Stimulated activated CD8-positive, alpha-beta memory T cell treated with anti-CD3 and anti-CD28 coated beads, Interleukin-4, amount 100 ng/mL, for 4 hours (primary cell): ENCODE measurements around the gene B4GAT1.

ENCODE experiments used
- DNase-seq, 2 donors: peaks; one replicate each; pipeline ENCODE4 v3.0.0-alpha.2; 2020; ENCODE audit warnings: low read depth in 2 of 2, low spot score in 1 of 2

Gene B4GAT1

DNA sequence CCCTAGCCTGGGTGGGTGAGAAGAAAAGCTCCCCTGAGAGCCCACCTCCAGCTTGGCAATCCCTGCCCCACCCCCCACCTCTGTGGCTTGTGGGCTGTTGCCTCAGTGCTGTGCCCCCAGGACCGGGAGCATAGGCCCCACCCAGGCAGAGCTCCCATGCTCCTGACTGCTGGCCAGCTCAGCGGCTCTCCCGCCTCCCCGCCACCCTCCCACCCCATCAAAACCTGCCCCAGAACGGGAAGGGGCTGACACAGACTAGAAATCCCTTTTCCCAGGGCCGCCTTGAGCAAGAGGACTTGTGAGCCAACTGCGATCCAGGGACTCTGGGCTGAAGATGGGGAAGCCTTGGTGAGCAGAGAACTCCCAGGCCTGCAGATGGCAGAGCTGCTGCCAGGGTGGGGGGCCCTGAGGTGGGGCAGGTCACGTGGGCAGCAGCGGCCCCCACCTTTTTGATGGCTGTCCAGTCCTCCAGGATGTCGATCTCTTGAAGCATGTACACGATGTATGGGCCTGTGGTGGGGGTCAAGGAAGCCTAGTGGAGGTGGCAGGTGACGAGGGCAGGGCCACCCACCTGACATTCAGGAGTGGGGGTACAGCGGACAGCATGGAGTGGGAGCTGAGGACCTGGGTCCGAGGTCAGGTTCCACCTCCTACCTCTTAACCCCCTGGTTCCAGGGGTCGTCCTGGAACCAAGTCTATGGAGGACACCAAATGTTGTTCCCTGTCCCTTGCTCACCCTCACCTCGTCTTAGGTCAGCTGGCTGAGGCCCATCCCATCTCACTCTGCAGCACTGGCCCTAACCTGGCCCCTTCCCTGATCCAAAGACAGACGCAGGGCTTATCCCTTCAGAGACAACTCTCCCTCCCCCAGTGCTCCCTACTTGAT, 8.9 kb downstream of the B4GAT1 start:
- no peak for DNase-seq

DNA sequence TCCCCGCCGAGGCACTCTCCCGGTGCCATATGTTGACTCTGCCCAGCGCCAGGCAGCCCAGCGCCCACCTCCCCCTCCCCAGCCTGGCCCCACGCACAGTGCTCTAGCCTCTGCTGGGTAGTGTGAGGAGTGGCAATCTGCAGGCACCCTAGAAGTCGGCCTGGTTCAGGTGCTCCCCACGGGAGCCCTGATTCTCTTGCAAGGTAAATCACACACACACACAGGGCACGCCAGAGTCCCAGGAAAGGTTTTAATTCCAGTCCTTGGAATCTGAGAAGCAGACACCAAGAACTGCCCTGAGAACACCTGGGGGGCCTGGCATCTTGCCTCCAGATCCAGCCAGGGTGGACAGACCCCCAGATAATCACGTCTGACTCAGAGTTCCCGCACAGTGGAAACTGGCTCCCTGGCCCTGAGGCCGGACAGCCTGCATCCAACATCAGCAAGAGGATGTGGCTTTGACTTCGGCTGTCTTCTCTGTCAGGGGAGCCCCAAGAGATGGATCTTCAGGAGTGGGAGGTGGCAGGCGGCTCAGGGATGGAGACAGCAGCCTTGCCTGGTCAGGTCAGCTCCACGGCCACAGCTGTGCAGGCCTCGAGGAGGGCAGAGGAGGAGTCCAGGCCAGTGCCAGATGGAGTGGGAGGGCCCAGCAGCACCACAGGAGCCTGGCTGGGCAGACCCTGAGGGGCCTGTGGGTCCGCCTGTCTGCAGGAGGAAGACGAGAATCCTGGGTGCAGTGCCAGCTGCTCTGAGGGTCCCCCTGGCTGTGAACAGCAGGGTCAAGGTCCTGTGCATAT, 10.1 kb downstream of the B4GAT1 start:
- no peak for DNase-seq

DNA sequence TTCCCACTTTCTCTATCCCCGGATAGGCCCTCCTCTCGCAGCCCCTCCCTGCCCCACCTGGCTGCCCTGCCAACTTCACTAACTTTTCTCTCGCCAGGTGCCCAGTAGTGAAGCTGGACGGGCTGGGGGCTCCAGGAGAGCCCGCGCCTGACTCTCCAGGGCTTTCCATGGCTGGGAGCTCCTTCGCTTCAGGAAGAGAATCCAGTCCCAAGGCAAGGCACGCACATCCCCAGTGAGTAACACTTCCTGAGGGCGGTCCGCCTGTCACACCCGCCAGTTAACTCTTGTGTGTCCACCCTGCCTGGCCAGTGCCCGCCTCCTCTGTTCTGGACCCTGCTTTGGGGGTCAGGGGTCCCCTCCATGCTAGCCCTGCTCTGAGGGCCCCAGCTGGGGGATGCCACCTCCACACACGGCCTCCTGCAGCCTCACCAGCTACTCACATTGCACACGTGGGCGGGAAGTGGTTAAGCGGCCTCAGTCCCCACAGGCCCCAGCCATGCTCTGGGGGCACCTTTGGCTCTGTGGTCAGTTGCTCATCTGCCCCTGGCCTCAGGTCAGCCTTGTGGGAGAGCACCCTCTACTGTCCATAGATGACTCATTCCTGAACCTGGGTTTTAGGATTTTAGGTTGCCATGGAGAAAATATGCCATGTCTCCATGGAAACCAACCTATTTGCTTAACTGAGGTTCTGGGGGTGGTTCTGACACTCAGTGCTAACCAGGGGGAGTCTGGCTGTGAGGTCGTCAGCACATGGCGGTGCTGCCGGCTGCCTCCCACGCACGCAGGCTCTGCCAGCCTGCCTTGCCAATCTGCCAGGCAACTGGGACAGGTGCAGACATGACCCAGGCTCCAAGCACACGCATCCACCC, 11.0 kb downstream of the B4GAT1 start, which contains the start of gene RIN1:
TSS of gene RIN1 (minus strand) at position 201 of the 869 bp plus-strand sequence. CDS start at position 169, 32 bp downstream.
- peak in 1 of 2 donors; percentile 50 for DNase-seq

DNA sequence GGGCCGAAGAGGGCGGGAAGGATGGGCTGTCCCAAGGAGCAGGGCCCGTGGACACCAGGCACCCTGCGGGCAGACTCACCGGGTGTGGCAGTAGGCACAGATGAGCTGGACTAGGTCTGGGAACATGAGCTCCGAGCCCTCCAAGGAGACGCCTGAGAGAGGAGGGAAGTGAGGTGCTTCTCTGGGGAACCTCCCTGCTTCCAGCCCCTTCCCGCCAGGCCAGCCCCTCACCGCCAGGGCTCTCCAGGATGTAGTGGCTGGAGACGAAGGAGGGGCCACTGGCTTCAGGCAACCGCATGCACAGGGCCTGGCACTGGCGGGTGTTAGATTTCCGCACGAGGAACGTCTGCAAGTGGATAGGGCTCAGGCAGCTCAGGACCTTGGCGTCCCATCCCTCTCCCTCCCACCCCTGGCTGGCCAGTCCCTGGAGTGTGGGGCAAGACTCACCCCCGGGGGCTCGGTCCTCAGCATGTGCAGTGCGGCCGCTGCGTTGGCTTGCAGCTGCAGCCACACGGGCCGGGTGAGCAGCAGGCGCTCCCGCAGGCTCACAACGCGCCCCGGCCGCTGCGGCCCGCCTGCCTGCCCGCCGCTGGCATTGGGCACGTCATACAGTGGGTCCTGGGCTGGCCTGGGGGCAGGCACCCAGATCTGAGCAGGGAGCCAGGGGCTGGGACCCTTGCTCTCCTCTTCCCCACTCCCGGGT, 11.7 kb downstream of the B4GAT1 start:
- no peak for DNase-seq

DNA sequence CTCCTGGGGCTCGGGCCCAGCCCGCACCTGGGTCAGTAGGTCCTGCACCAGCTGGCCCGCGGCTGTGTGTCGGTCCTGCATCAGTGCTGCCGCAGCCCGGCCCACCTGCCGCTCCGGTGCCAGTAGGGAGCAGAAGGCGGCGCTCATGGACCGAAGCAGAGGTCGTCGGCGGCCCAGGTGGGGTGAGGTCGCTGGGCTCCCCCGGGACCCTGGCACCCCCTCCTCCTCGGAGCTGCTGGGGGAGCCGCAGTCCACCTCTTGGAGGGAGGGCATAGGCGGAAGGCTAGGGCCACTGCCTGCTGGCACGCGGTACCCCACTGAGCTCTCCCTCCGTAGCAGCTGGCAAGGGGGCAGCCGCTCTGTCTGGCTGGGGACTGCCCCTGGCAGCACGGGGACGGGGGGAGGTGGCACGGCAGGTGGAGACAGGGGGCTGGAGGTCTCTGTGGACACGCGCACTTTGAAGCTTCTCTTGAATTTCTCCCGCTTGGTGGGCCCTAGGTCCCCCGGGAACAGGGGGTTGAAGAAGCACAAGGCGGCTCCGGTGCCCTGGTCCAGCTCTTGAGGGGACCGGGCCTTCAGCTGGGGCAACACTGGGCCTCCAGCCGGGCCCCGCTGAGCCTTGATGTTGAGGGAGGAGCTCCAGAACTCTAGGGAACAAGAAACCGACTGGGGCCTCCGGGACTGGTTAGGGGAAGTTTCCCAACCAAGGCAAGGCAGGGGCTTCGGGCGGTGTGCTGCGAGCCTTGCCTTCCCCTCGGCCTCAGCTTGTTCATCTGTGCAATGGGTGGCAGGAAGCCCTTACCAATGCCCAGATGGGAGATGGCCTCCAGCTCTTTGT, 12.6 kb downstream of the B4GAT1 start:
- no peak for DNase-seq

DNA sequence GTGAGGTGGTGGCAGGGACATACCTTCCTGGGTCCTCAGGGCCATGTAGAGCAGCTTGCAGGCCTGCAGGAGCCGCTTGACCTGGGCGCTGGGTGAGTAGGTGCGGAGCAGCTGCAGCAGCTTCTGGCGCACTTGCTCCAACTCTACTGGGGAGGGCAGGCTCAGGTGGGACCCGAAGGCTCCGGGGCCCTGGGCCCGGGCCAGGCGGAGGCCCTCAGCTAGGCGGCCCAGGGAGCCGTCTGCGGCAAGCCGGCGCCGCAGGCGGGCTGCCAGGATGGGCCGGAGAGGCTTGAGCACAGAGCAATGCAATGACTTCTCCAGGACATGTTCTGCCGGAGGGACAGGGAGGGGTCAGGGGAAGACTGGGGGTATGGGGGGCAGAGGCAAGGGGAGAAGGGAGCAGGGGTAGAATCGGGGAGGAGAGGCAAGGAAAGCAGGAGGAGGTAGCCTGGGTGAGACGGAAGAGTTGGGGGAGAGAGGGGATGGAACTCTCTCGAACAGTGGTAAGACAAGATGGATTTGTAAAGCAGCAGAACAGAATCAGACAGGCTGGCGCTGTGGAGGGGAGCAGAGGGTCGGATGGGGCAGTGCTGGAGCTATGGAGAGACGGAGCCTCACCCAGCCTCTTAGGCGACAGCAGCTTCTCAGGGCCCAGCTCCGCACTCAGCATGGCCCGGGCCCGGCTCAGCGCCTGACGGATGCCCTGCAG, 13.4 kb downstream of the B4GAT1 start:
- no peak for DNase-seq

DNA sequence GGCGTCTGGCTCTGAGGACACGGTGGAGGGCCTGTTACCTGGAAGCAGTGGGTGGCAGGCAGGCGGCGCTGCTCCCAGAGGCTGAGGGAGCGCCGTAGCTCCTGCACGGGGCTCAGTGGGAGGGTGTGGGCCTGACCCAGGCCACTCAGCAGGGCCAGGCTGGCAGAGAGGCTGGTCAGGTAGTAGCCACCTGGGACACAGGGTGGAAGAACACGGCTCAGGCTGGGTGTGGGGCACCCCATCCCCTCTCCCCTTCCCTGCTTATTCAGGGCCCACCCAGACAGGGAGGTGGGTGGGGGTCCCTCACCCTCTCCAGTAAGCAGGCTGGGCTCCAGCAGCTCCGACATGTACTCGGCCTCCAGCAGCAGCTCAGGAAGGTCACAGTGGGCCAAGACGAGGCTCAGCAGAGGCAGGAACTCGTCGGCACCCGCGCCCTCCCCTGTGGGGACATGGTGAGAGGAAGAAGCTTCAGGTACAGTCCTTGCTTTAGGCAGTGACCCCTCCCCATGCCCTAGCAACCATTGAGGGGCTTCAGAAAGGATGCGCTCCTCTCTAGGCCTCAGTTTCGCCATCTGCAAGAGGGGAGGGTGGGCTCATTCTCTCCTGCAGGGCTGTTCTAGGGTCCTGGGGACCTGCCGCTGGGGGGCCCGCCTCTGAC, 14.1 kb downstream of the B4GAT1 start:
- no peak for DNase-seq

DNA sequence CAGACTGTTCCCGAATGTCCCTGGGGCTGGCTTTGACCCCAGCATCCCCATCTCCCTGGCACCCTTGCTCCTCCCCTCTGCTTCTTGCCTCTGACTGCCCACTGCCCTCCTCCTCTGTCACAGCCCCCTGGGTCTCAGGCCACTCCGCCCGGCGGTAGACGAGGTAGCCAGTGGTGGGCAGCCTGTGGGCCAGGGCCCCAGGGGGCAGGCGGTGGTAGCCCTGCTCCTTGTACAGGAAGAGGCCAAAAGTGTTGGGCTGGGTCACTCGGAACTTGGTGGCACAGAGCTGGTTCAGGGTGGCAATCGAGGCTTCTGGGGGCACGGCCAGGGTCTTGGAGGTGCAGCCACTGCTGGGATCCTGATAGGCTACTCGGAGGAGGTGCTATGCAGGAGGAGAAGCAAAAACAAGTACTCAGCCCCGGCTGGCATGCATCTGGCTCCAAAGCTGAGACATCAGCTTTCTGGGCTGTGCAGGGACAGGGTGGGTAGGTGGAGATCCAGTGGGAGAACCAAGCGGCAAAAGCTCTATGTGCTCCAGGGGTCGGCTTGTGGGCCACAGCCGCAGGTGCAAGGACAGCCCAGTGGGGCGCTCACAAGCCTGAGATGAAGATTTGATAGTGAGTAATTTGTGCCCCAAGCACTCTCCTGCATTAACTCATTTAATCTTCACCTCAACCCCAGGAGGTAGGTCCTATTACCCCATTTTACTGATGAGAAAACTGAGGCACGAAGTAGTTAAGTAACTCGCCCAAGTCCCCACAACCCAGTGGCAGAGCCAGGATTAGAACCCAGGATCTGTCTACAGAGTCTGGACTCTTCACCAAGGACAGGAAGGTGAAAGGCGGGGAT, 14.8 kb downstream of the B4GAT1 start:
- DNase-seq, result no peak

DNA sequence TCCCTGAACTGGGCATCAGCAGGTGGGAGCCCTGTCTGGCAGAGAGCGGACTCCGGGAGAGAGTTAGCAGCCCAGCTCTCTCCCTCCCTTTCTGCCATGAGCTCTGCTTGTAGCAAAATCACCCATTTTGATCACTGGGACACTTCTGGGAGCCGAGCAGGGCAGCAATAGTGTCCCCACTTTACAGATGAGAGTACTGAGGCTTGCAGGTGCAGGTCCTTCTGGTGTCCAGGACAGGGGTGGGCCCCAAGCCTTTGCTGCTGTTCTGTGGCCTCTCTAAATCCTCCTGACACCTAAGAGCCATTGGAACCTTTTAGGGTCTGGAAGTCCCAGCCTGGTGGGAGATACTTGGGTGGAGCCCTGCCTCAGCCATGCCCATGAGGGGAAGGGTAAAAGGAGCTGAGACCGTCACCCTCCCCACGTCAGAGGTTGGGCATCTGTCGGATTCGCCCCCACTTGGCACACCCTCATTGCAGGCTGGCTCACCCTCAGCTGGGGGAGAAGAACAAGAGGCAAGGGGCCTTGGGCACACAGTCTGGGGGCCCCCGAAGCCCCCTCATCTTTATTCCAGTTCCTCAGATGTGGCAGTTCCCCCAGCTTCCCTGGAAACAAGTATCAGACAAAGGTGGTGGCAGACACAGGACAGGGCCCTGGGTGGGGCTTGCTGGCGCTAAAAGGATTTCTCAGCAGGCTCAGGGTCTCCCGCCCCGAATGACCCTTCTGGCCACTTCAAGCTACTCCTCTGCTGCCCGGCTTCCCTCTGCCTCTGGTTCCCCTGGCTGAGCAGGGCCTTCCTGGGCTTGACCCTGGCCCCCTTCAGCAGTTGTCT, 15.7 kb downstream of the B4GAT1 start:
- no peak for DNase-seq

DNA sequence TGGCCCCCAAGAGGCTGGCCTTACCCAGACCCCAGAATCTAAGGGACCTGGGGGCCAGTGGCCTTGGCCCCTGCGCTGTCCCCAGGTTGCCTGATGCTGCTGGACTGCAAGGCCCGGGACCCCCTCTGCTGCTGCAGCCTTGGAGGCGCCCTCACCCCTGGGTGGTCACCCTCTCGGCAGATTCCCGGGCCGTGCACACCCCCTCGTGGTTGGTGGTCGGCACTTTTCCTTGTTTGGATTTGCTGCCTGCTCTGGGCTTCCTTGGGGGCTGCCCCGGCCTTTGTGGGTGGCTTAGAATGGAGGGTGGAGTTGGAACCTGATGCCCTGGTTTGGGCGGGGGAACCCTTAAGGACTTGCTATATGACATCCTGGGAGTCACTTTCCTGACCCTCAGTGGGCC, 16.5 kb downstream of the B4GAT1 start:
- DNase-seq, result no peak

DNA sequence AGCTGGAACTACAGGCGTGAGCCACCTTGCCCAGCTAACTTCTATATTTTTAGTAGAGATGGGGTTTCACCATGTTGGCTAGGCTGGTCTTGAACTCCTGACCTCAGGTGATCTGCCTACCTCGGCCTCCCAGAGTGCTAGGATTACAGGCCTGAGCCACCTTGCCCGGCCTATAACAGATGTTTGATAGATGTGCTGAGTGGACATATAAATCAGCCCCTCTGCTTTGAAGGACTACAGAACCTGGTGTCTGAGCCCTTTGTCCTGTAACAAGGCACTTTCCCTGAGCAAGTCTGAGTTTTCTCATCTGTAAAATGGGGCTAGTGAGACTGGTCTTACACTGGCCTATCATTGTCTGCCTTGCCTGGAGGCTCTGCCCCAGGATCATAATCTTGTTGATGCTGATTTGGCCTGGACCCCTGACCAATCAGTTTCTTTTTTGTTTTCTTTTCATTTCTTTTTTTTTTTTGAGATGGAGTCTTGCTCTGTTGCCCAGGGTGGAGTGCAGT, 18.2 kb downstream of the B4GAT1 start:
- DNase-seq, result no peak

DNA sequence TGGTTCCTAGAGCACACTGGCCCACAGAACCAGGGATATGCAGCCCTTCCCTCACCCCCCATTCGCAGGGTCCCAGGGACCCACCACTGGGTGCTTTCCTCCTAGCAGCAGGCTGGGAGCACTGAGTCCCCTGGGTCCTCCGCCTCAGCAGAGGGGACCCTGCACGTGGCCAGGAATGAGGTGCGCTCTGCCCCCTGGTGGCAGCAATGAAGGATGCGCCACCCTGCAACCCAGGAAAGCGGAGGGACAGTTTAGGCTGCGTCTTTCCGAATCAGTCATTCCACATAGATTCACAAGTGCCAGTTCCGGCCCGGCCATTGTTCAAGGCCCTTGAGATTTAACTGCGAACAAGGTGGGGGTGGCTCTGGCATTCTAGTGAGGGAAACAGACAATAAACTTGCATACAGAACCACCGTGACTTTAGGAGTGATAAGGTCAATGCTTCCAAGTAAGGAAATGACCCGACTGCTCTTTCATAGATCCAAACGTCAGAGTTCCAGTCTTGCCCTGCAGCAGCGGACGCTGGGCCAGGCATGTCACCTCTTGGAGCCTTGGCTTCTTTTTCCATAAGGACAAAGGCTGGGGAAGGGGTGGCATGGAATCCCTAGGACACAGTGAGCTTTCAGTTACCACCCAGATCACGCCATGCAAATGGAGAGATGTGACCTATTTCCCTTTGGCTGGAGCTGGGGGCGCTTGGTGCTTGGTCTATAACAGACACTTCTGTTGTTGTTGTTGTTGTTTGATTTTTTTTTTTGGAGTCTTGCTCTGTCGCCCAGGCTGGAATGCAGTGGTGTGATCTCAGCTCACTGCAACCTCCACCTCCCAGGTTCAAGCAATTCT, 18.9 kb downstream of the B4GAT1 start:
- peak; percentile 54 to 59 for DNase-seq

DNA sequence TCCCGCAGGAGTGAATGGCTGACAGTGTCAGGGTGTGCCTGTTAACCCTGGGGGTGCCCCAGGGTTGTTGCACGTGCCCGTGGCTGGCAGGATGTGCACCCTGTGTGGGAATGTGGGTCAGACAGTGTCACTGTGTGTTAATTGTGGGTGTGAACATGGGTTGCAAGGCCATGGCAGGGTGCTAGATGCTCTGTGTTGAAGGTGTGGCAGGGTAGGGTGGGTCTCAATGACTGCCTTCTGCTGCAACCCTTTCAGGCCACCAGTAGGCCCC, 19.5 kb downstream of the B4GAT1 start:
- no peak for DNase-seq

DNA sequence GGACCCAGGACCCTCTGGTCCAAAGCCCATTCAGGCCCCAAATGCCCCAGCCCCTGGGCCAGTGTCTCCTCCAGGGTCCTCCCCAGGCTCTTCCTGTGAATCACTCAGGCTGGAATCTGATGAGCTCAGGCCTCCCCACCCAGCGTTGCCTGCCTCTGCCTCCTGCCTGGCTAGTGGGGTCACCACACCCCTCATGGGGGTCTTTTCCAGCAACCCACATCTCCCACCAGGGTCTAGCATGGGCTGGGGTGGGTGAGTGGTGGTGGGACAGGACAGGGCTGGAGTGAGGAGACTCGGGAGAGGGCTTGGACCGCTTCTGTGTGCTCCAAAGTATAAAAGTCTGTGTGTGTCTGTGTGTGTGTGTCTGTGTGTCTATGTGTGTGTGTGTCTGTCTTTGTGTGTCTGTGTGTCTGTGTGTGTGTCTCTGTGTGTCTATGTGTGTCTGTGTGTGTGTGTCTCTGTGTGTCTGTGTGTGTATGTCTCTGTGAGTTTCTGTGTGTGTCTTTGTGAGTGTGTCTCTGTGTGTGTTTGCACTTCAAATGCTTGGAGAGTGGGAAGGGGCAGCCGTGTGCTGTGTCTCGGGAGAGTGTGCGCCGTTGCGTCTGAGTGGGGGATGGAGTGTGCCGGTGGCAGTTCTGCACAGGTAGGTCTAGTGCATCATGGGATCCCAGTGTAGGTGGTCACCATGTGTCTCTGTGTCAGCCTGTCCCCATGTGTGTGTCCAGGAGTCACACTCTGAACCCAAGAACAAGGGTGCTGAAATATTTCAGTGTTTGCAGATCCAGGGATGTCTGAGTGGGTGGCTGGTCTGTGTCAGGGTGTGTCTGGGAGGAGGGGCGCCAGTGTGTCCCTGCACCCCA, 20.0 kb downstream of the B4GAT1 start:
- no peak for DNase-seq
